Measurements from ENCODE around the gene SSX3. TPM values are rescaled to one million over a fixed set of nuclear protein-coding genes. Genes with fewer than 3 reads are reported as not detected.
"Not testable (repeated sequence)": the region's sequence is repeated elsewhere in the genome, so short reads cannot be mapped to it uniquely, and the experiment has no call there.

SSX3 gene, protein sequence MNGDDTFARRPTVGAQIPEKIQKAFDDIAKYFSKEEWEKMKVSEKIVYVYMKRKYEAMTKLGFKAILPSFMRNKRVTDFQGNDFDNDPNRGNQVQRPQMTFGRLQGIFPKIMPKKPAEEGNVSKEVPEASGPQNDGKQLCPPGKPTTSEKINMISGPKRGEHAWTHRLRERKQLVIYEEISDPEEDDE
- not detected for total RNA-seq (2021; fragmentation: NEBNext Ultra II Directional; extraction: Animal tissue kit (Norgen Biotek cat#: 25700))
- long read RNA-seq: 0 reads

DNA sequence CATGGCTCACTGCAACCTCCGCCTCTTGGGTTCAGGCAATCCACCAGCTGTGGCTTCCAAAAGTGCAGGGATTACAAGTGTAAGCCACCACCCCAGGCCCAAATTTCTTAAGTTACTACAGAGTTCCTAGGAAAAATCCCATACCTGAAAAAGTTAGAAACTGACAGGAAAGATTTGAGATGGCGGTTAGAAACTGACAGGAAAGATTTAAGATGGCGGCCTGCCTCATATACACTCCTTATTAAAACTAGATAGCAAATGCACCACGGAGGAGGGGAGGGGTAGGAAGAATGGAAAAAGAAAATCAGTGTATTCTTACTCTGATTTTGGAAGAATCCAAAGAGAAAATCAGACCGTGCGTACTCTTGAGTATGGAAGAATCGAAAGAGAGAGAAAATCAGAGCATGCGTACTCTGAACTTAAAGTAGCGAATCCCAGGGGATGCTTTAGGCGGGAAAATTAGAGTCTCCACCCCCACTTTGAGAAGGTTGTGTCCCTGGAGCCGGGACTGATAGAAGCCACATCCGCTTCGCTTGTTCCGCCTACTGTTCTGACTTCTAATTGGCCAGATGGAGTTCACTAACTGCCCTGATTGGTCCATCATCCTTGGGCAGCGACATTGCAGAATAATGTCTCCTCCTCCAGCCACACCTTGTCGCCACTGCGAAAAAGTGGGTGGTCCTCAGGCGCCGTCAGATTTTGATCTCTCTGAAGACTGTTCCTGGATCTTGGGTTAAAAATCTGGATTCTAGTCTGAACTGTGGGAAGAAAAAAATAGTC lies at the start of gene SSX3:
SSX3 (minus strand) TSS at position 389 of the 780 bp plus-strand sequence. CDS start 1,454 bp downstream, outside the sequence.
- H3K27me3 Mint-ChIP-seq (ENCODE audit: insufficient read depth); H3K4me3 Mint-ChIP-seq; H3K9me3 Mint-ChIP-seq; DNase-seq; H3K27ac Mint-ChIP-seq; H3K36me3 Mint-ChIP-seq (ENCODE audit: low read depth); H3K4me1 Mint-ChIP-seq (ENCODE audit: low read depth): not testable (repeated sequence)

DNA sequence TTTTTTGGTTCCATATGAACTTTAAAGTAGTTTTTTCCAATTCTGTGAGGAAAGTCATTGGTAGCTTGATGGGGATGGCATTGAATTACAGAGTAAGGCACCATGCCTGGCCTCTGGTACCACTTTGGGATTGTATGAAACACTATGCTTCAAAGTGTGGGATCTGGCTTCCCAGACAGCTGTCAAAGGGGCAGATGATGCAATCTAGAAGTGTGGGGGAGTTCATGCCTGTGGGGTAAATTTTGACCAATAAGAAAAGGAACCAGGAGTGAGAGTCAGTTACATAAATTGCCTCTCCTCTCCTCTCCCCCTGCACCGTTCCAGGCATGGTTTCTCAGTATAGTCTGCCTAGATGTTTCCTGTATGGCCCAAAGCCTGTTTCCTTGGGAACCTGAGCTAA lies 41.3 kb upstream of the SSX3 start:
- H3K9me3 Mint-ChIP-seq; H3K4me1 Mint-ChIP-seq (ENCODE audit: low read depth); H3K4me3 Mint-ChIP-seq; H3K27ac Mint-ChIP-seq; H3K27me3 Mint-ChIP-seq (ENCODE audit: insufficient read depth); H3K36me3 Mint-ChIP-seq (ENCODE audit: low read depth); DNase-seq: not testable (repeated sequence)

DNA sequence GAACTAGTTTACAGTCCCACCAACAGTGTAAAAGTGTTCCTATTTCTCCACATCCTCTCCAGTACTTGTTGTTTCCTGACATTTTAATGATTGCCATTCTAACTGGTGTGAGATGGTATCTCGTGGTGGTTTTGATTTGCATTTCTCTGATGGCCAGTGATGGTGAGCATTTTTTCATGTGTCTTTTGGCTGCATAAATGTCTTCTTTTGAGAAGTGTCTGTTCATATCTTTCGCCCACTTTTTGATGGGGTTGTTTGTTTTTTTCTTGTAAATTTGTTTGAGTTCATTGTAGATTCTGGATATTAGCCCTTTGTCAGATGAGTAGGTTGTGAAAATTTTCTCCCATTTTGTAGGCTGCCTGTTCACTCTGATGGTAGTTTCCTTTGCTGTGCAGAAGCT lies 40.4 kb upstream of the SSX3 start:
- not testable (repeated sequence) for H3K27me3 Mint-ChIP-seq (ENCODE audit: insufficient read depth); H3K27ac Mint-ChIP-seq

DNA sequence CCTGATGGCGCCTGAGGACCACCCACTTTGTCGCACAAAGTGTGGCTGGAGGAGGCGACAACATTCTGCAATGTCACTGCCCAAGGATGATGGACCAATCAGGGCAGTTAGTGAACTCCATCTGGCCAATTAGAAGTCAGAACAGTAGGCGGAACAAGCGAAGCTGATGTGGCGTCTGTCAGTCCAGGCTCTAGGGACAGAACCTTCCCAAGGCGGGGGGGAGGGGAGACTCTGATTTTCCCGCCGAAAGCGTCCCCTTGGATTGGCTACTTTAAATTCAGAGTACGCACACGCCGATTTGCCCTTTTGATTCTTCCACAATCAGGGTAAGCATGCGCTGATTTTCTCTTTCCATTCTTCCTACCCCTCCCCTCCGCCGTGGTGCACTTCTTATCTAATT lies 26.7 kb upstream of the SSX3 start, which contains the start of gene SSX4:
SSX4 (plus strand) TSS at position 301 of the 400 bp plus-strand sequence. CDS start 515 bp downstream, outside the sequence.
- not testable (repeated sequence) for H3K4me3 Mint-ChIP-seq; H3K27me3 Mint-ChIP-seq (ENCODE audit: insufficient read depth); H3K27ac Mint-ChIP-seq; DNase-seq; H3K4me1 Mint-ChIP-seq (ENCODE audit: low read depth); H3K9me3 Mint-ChIP-seq; H3K36me3 Mint-ChIP-seq (ENCODE audit: low read depth)

More for the DNA sequence above, 40.4 kb upstream of the SSX3 start:
- not testable (repeated sequence) for H3K4me1 Mint-ChIP-seq (ENCODE audit: low read depth); DNase-seq; H3K9me3 Mint-ChIP-seq; H3K36me3 Mint-ChIP-seq (ENCODE audit: low read depth); H3K4me3 Mint-ChIP-seq

DNA sequence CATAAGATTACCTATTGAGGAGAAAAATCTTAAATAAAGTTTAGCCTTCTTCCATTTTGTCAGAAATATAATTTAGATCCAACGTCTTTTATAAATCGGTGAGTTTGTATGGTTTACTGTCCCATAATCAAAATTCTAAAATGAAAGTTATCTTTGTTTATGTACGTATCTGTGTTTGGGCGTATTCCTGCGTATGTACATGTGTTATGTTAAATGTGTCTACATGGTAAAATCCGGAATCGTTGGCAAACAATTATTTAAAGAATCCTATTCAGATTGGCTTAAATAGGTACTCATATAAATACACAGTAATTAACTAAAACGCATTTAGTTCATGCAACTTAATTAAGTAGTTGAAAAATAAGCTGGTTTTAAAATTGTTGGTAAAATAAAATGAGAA lies 13.9 kb upstream of the SSX3 start:
- H3K9me3 Mint-ChIP-seq; H3K4me3 Mint-ChIP-seq; H3K27ac Mint-ChIP-seq; H3K27me3 Mint-ChIP-seq (ENCODE audit: insufficient read depth); DNase-seq; H3K4me1 Mint-ChIP-seq (ENCODE audit: low read depth); H3K36me3 Mint-ChIP-seq (ENCODE audit: low read depth): not testable (repeated sequence)

DNA sequence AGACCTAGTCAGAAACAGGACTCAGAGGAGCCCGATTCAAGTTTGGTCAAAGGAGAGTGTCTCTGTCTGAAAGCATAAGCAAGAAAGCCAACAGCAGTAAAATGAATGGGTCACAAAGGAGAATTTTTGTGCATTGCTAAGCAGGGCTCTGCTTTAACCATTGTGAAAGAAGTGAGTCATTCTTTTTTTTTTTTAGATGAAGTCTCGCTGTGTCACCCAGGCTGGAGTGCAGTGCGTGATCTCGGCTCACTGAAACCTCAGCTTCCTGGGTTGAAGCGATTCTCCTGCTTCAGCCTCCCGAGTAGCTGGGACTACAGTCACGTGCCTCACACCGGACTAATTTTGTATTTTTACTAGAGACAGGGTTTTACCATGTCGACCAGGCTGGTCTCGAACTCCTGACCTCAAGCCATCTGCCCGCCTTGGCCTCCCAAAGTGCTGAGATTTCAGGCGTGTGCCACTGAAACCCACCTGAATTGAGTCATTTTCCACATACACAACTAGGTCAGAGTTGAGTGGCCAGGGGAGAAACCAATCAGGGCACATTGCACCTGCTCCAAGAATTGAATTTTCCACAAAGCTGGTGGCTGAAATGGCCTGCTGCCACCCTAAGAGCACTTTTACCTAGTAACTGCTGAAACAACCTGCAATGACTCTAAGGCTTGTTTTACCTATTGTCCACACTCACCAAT lies 11.4 kb upstream of the SSX3 start:
- H3K9me3 Mint-ChIP-seq: not testable (repeated sequence)

DNA sequence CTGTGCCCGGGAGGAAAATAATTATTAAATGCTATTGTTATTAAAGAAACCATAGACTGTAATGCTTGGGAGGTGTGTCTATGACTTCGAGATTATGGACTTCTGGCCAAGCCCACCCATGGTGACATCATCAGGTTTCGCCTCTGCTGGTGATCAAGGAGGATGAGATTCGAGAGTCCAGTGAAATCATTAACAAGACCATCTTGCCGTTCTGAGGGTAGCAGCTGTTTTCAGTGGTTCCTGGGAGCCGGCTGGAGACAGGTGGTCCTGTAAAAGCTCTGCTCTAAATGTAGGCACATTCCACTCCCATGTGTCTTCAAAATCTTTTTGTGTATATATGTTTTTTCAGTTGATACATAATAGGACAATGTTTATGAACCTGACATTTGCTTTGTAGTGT lies 2.8 kb upstream of the SSX3 start:
- not testable (repeated sequence) for H3K27me3 Mint-ChIP-seq (ENCODE audit: insufficient read depth); H3K9me3 Mint-ChIP-seq; DNase-seq; H3K4me3 Mint-ChIP-seq; H3K36me3 Mint-ChIP-seq (ENCODE audit: low read depth); H3K27ac Mint-ChIP-seq; H3K4me1 Mint-ChIP-seq (ENCODE audit: low read depth)

More for the DNA sequence above, 11.4 kb upstream of the SSX3 start:
- not testable (repeated sequence) for DNase-seq; H3K27ac Mint-ChIP-seq; H3K27me3 Mint-ChIP-seq (ENCODE audit: insufficient read depth); H3K4me1 Mint-ChIP-seq (ENCODE audit: low read depth); H3K36me3 Mint-ChIP-seq (ENCODE audit: low read depth); H3K4me3 Mint-ChIP-seq

DNA sequence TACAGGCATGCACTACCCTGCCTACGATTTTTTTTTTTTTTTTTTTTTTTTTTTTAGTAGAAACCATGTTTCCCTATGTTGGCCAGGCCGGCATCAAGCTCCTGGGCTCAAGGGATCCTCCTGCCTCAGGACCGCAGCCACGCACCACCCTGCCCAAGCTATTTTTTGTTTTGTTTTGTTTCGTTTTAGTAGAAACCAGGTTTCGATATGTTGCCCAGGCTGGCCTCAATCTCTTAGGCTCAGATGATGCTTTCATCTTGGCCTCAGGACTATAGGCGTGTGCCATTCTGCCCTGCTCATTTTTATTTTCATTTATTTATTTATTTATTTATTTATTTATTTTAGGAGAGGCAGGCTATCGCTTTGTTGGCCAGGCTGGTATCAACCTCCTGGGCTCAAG lies 1.2 kb upstream of the SSX3 start:
- Mint-ChIP-seq H3K27me3 (ENCODE audit: insufficient read depth) (peaks cover 8% of the 10 kb centered on the region), H3K9me3 (no peaks in the 10 kb centered on the region), H3K27ac (no peak overlapping the region), H3K4me3 (no peak overlapping the region), H3K36me3 (ENCODE audit: low read depth) (no peaks in the 10 kb centered on the region), H3K4me1 (ENCODE audit: low read depth) (no peaks in the 10 kb centered on the region)
- TF ChIP-seq, protein P1, sequence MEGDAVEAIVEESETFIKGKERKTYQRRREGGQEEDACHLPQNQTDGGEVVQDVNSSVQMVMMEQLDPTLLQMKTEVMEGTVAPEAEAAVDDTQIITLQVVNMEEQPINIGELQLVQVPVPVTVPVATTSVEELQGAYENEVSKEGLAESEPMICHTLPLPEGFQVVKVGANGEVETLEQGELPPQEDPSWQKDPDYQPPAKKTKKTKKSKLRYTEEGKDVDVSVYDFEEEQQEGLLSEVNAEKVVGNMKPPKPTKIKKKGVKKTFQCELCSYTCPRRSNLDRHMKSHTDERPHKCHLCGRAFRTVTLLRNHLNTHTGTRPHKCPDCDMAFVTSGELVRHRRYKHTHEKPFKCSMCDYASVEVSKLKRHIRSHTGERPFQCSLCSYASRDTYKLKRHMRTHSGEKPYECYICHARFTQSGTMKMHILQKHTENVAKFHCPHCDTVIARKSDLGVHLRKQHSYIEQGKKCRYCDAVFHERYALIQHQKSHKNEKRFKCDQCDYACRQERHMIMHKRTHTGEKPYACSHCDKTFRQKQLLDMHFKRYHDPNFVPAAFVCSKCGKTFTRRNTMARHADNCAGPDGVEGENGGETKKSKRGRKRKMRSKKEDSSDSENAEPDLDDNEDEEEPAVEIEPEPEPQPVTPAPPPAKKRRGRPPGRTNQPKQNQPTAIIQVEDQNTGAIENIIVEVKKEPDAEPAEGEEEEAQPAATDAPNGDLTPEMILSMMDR (IDR thresholded peaks at IDR 0.05): no peak
- no peak for DNase-seq

DNA sequence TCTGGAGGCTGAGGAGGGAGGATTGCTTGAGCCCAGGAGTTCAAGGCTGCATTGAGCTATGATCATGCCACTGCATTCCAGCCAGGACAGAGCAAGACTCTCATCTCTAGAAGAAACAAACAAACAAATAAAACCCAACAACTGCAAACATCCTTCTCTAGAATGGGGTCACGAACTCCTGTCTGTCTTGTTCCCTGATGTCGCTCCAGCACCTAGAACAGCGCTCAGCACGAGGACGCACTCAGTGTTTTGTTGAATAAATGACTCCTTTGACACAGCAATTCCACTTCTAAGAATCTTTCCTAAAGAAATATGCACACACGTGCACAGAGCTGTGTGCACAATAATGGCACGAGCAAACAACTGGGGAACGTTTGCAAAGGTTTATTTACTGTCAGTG lies 10.4 kb downstream of the SSX3 start:
- not testable (repeated sequence) for H3K27me3 Mint-ChIP-seq (ENCODE audit: insufficient read depth); H3K9me3 Mint-ChIP-seq; H3K36me3 Mint-ChIP-seq (ENCODE audit: low read depth); H3K4me3 Mint-ChIP-seq; H3K4me1 Mint-ChIP-seq (ENCODE audit: low read depth); H3K27ac Mint-ChIP-seq; DNase-seq

DNA sequence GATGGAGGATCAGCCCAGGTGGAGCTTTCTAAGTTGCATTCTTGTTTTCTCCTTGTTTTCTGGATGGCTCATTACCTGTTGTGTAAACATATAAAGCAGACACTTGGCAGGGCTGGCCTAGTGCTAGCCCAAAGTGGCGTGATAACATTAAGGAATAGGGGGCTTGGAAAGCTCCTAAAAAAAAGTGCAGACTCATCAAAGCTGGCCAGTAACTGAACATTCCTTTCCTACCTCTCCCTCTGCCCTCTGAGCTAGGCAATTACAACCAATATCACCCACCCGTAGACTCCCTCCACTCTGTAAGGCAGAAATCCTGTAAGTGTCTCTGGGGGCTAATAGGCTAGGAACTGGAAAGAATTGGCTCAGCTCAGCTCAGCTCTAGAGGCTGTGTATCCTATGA lies 42.5 kb downstream of the SSX3 start:
- H3K9me3 Mint-ChIP-seq; H3K4me1 Mint-ChIP-seq (ENCODE audit: low read depth); H3K27me3 Mint-ChIP-seq (ENCODE audit: insufficient read depth); DNase-seq; H3K4me3 Mint-ChIP-seq; H3K27ac Mint-ChIP-seq; H3K36me3 Mint-ChIP-seq (ENCODE audit: low read depth): not testable (repeated sequence)

All from HFFc6 (cell line).